Activated T-helper 2 cell treated with anti-CD3 and anti-CD28 coated beads, Interferon-gamma antibody, Interleukin-2, Interleukin-4, amounts not matched to agents 10 μg/mL and 5 μg/mL and 100 μg/mL, durations not matched to agents 14 hours and 24 hours and 36 hours (primary cell): ENCODE measurements around the gene SIRPB2. TPM values are rescaled to one million over a fixed set of nuclear protein-coding genes. Genes with fewer than 3 reads are reported as not detected.

Source experiments
- DNase-seq: peaks from one replicate; pipeline ENCODE4 v3.0.0; 2021; ENCODE audit warnings: low spot score
- H3K27ac Mint-ChIP-seq: one replicate; pipeline ENCODE4 v1.8.0; 2021; ENCODE audit warnings: mixed read lengths
- H3K27me3 Mint-ChIP-seq: one replicate; pipeline ENCODE4 v1.8.0; 2021; ENCODE audit warnings: low read depth, mixed read lengths
- H3K36me3 Mint-ChIP-seq: one replicate; pipeline ENCODE4 v1.8.0; 2021; ENCODE audit warnings: low read depth, mixed read lengths
- H3K4me1 Mint-ChIP-seq: one replicate; pipeline ENCODE4 v1.8.0; 2021; ENCODE audit warnings: low read depth, mixed read lengths
- H3K4me3 Mint-ChIP-seq: one replicate; pipeline ENCODE4 v1.8.0; 2021; ENCODE audit warnings: low read depth, mild to moderate bottlenecking, moderate library complexity, mixed read lengths
- H3K9me3 Mint-ChIP-seq: one replicate; pipeline ENCODE4 v1.8.0; 2021; ENCODE audit warnings: mixed read lengths
- intact Hi-C: fragments of 100-400 bp; cut with micrococcal nuclease; formaldehyde crosslinking; loops from one replicate; pipeline ENCODE4 v1.15.1; 2023
- total RNA-seq: library from RNA; stranded (reverse); gene quantifications from 2 replicates; pipeline ENCODE4 v1.2.3, GENCODE V29; 2022

SIRPB2 gene
- total RNA-seq, 1 donor from 2014 or later, result not detected

- intact Hi-C loops, result no loop called here
- no peaks in the 10 kb centered on the region for H3K9me3 Mint-ChIP-seq
- no peak overlapping the region for H3K27ac Mint-ChIP-seq
- no peak overlapping the region for H3K4me3 Mint-ChIP-seq
- DNase-seq, result no peak
- peaks cover 3% of the 10 kb centered on the region for H3K27me3 Mint-ChIP-seq
- no peaks in the 10 kb centered on the region for H3K4me1 Mint-ChIP-seq
- H3K36me3 Mint-ChIP-seq, result no peaks in the 10 kb centered on the region
Measured at GRCh38 chr20:1474817-1475603, 16.2 kb downstream of the SIRPB2 start.

DNA sequence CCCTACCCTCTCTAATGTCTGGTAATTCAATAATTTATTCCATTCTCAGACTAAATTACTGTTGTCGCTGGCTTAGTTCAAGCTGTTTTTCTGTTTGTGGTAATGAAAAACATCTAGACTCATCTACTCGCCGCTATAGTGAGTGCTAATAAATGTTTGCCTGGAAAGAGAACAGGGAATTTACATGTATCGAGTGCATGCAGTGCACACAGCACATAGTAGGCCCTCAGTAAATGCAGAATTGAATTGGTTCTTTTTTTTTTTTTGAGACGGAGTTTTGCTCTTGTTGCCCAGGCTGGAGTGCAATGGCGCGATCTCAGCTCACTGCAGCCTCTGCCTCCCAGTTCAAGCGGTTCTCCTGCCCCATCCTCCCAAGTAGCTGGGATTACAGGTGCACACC is 16.9 kb downstream of the SIRPB2 start:
- Mint-ChIP-seq H3K27me3 (peaks cover 3% of the 10 kb centered on the region), H3K36me3 (no peaks in the 10 kb centered on the region), H3K4me3 (no peak overlapping the region), H3K4me1 (no peaks in the 10 kb centered on the region), H3K9me3 (no peaks in the 10 kb centered on the region), H3K27ac (no peak overlapping the region)
- no peak for DNase-seq
- intact Hi-C loops, result no loop called here

GRCh38 chr20:1473246-1474220 is 17.7 kb downstream of the SIRPB2 start:
- Mint-ChIP-seq H3K27ac (no peak overlapping the region), H3K4me1 (no peaks in the 10 kb centered on the region), H3K9me3 (no peaks in the 10 kb centered on the region), H3K27me3 (peaks cover 8% of the 10 kb centered on the region), H3K4me3 (no peak overlapping the region), H3K36me3 (no peaks in the 10 kb centered on the region)
- intact Hi-C loops, result no loop called here
- no peak for DNase-seq

DNA sequence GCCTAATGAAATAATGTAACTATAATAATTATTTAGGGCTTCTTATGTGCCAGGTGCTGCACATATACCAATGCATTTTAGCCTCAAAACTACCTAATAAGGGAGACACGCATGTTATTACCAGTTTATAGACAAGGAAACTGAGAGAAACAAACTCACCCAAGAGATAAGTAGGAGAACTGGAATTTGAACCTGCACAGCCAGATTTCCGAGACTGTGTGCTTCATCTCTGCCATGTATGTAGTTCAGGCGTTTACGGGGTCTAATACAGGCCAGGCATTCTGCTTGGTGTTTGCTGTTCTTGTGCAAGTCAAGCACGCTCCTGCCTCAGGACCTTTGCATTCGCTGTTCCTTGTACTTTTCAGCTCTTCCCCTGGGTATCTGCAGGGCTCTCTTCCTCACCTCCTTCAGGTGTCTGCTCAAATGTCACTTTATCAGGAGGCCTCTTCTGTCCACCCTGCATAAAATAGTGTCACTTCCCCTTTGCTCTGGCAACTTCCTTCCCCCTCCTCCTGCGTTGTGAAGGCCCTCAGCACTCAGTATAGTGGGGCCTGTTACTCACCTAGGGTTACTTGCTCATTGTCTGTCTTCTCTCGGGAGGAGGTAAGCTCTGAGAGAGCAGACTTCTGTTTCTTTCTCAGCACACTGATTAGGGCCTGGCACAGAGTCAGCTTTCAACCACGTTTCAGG is 18.5 kb downstream of the SIRPB2 start:
- H3K36me3 Mint-ChIP-seq, result no peaks in the 10 kb centered on the region
- H3K27ac Mint-ChIP-seq, result no peak overlapping the region
- H3K4me1 Mint-ChIP-seq, result peaks cover under 1% of the 10 kb centered on the region
- H3K9me3 Mint-ChIP-seq, result no peaks in the 10 kb centered on the region
- no peak for DNase-seq
- intact Hi-C loops, result no loop called here
- H3K27me3 Mint-ChIP-seq, result peaks cover 16% of the 10 kb centered on the region
- H3K4me3 Mint-ChIP-seq, result no peak overlapping the region

DNA sequence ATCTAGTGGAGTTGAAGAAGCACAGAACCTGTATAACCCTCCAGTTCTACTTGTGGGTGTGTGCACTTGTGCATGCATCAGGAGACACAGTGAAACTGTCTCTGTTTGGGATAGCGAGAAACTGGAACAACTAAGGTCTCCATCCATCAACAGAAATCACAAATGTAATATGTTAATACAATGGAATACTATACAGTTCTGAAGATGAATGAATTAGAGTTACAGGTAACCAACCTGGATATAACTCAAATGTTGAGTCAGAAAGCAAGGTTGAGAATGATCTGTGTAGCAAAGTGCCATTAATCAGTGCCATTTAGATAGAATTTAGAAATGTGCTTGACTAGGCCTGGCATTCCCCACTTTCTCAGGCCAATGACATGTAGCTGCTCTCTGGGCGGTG is 20.0 kb downstream of the SIRPB2 start:
- DNase-seq, result no peak
- Mint-ChIP-seq H3K4me3 (no peak overlapping the region), H3K4me1 (peaks cover 9% of the 10 kb centered on the region), H3K9me3 (no peaks in the 10 kb centered on the region), H3K27ac (no peak overlapping the region), H3K27me3 (peaks cover 18% of the 10 kb centered on the region), H3K36me3 (no peaks in the 10 kb centered on the region)
- intact Hi-C loops, result no loop called here

DNA sequence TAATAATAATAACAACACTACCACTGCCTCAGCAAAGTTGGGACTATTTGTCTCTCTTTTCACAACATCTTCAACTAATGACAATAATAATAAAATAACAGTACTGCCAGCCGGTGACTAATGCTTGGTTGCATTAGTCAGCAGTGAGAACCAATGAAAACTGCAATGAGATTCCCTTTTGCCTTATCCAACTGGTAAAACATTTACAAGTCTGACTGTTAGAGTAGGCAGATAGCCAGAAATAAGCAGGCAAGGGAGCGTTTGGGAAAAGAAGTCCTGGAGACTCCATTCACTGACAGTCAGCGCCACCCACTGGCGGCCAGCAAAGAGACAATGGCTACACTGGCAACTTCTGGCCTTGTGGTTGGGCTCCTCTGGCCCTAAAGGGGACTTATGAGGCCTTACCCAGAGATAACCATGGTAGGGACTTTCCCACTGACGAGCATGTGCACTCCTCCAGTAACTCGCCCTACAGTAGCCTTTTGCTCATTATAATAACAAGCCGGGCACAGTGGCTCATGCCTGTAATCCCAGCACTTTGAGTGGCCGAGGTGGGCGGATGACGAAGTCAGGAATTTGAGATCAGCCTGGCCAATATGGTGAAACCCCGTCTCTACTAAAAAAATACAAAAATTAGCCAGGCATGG is 21.2 kb downstream of the SIRPB2 start:
- H3K4me3 Mint-ChIP-seq, result no peak overlapping the region
- H3K36me3 Mint-ChIP-seq, result peaks cover 5% of the 10 kb centered on the region
- no peak for DNase-seq

GRCh38 chr20:1469306-1469905 is 21.8 kb downstream of the SIRPB2 start:
- H3K36me3 Mint-ChIP-seq, result peaks cover 11% of the 10 kb centered on the region
- H3K27ac Mint-ChIP-seq, result no peak overlapping the region
- H3K4me1 Mint-ChIP-seq, result peaks cover 25% of the 10 kb centered on the region
- no peak overlapping the region for H3K4me3 Mint-ChIP-seq
- intact Hi-C loops, result loop anchor here (10.0 kb wide), 1 partner anchor 255 kb away; no protein-coding TSS in a partner anchor
- DNase-seq, result no peak
- no peaks in the 10 kb centered on the region for H3K9me3 Mint-ChIP-seq
- H3K27me3 Mint-ChIP-seq, result peaks cover 16% of the 10 kb centered on the region

More for the DNA sequence above, 21.2 kb downstream of the SIRPB2 start:
- intact Hi-C loops, result loop anchor here (10.0 kb wide), 1 partner anchor 255 kb away; no protein-coding TSS in a partner anchor
- Mint-ChIP-seq H3K27ac (no peak overlapping the region), H3K9me3 (no peaks in the 10 kb centered on the region), H3K27me3 (peaks cover 16% of the 10 kb centered on the region), H3K4me1 (peaks cover 18% of the 10 kb centered on the region)

DNA sequence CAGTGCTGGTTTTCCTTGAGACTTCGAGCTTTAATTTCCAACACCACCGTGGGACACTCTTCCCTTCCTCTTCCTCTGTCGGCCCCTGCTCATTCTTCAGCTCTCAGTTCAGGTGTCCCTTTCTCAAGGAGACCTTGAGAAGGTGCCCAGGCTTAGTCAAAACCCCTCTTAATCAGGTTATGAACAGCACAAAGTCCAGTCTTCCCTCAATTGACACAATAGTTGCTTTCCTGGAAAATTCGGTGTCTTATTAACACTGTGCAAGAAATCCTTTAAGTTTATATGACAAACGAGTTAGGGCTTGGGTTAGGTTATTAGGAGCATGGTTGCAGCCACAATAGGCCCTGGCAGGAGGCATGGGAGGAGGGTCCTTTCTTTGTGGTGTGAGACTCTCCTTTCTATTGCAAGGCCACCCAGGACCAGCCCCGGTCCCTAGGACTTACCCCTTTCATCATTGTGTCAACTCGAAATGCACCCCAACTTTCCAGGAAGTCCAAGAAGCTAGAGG is 23.0 kb downstream of the SIRPB2 start:
- Mint-ChIP-seq H3K36me3 (peaks cover 20% of the 10 kb centered on the region), H3K27me3 (peaks cover 16% of the 10 kb centered on the region), H3K9me3 (no peaks in the 10 kb centered on the region), H3K27ac (no peak overlapping the region), H3K4me3 (peak overlapping the region; percentile 62), H3K4me1 (peaks cover 37% of the 10 kb centered on the region)
- no peak for DNase-seq
- intact Hi-C loops, result loop anchor here (10.0 kb wide), 1 partner anchor 253 kb away; no protein-coding TSS in a partner anchor

DNA sequence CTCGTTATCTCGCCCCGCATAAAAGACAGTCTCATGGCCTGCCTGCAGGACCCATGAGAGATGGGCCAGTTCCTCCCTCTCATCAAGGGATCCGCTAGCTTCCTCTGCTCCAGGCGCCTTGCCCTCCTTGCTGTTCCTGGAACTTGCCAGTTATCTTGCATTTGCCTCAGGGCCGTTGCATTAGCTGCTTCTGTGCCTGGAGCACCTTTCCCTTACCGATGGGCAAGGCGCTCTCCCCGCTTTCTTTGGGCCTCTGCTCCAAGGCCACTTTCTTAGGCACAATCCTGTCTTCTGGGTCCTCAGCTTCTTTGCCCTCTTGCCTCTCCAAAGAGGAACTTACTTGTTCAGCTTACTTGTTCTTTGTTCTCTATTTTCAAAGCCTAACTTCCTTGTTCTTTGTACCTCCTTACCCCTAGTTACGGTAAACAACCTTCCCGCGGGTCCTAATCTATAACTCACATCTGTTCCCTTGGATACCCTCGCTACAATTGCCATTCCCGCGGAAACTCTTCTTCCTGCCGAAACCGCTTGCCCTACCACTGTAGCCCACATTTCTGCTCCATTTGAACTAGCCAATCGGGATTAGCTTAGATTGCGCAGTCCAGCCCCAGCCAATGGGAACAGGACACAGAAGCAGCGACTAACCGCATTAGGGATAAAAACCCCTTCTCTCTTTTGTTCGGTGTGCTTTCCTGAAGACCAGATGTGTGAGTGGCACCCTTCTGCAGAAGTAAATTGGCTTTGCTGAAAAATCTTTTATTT is 23.7 kb downstream of the SIRPB2 start:
- H3K4me1 Mint-ChIP-seq, result peaks cover 39% of the 10 kb centered on the region

DNA sequence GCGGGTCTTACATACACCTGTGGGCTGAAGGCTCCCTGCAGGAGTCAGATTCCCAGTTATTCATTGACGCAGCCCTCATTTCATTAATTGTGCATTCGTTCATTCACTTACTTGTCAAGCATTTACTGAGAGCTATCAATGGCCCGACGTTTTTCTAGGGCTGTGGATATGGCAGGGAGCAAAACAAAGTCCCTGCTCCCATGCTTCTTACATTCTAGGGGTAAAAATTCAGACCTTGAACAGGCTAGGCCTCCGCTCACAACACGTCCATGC is 24.2 kb downstream of the SIRPB2 start:
- H3K9me3 Mint-ChIP-seq, result no peaks in the 10 kb centered on the region
- H3K27me3 Mint-ChIP-seq, result peaks cover 16% of the 10 kb centered on the region
- H3K4me3 Mint-ChIP-seq, result peak overlapping the region; percentile 62
- intact Hi-C loops, result loop anchor here (10.0 kb wide), 1 partner anchor 252 kb away; no protein-coding TSS in a partner anchor
- DNase-seq, result no peak
- no peak overlapping the region for H3K27ac Mint-ChIP-seq
- H3K36me3 Mint-ChIP-seq, result peaks cover 26% of the 10 kb centered on the region
- peaks cover 39% of the 10 kb centered on the region for H3K4me1 Mint-ChIP-seq

More for the DNA sequence above, 23.7 kb downstream of the SIRPB2 start:
- H3K27me3 Mint-ChIP-seq, result peaks cover 16% of the 10 kb centered on the region
- no peaks in the 10 kb centered on the region for H3K9me3 Mint-ChIP-seq
- DNase-seq, result no peak
- intact Hi-C loops, result loop anchor here (10.0 kb wide), 1 partner anchor 253 kb away; no protein-coding TSS in a partner anchor
- H3K4me3 Mint-ChIP-seq, result peak overlapping the region; percentile 62
- no peak overlapping the region for H3K27ac Mint-ChIP-seq
- H3K36me3 Mint-ChIP-seq, result peaks cover 23% of the 10 kb centered on the region
